ENCODE results near the gene SH3PXD2A.
A peak's percentile ranks its signal among the peaks of the same experiment; 100 is the strongest.

Gene SH3PXD2A

GRCh38 chr10:103676851-103677417 is 178.4 kb downstream of the SH3PXD2A start:
- no peak for ATAC-seq
- DNase-seq = no peak
- Mint-ChIP-seq H3K4me3 (no peak overlapping the region), H3K27ac (no peak overlapping the region), H3K27me3 (no peaks in the 10 kb centered on the region), H3K4me1 (peaks cover 18% of the 10 kb centered on the region), H3K9me3 (no peaks in the 10 kb centered on the region), H3K36me3 (ENCODE audit: low read depth) (no peaks in the 10 kb centered on the region)

DNA sequence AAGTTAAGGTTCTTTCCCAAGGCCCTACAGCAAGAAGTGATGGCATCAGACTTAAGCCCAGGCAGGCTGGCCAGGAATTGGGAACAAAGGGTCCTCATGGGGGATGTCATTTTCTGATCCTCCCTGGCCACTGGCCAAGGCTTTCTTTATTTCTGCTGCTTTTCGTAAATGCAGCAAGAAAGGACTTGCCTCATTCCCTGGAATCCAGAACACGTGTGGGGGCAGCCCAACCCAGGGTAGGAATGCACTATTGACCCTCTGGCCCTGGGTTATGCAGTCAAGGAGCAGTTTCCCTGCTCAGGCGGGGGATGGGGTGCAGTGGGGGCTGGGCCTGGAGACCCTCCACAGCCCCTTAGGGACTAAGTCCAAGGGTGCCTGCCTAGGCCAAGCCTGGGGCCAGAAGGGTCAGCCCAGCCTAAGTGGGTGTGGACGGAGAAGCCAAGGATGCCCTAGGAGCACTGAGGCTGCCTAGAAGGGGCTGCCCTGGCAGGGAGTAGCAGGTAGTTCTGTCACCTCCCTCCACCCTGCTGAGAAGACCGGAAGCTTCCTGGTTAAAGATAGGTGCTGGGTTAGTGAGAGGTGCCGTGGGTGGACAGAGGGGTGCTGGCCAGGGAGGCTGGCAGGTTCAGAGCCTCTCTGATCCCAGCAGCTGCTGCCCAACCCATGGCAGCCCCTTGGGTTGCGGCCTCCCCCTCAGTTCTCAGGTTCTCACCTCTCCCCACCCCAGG is 179.2 kb downstream of the SH3PXD2A start:
- DNase-seq (no peak), ATAC-seq (no peak)
- Mint-ChIP-seq H3K36me3 (ENCODE audit: low read depth) (no peaks in the 10 kb centered on the region), H3K27ac (no peak overlapping the region), H3K4me3 (no peak overlapping the region), H3K4me1 (peaks cover 18% of the 10 kb centered on the region), H3K27me3 (no peaks in the 10 kb centered on the region), H3K9me3 (no peaks in the 10 kb centered on the region)

DNA sequence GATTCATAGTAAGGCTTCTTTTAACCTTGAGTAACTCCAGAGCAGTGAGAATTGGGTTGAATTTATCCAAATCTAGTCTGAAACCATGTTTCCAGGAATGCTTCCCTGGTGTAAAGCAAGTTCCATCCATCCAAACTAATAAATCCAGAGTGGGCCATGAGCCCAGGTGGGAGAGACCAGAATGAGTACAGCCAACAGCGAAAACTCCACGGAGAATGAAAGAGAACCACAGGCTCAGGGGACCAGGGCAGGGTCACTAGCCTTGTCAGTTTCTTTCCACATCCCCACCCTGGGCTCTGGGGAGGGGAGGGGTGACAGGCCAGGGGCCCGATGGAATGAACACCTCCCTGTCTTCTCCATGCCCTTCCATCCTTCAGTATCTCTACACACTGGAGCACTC is 181.8 kb downstream of the SH3PXD2A start:
- Mint-ChIP-seq H3K36me3 (ENCODE audit: low read depth) (no peaks in the 10 kb centered on the region), H3K27ac (no peak overlapping the region), H3K27me3 (no peaks in the 10 kb centered on the region), H3K4me1 (peaks cover 19% of the 10 kb centered on the region), H3K9me3 (no peaks in the 10 kb centered on the region), H3K4me3 (no peak overlapping the region)
- ATAC-seq = no peak
- DNase-seq = no peak

DNA sequence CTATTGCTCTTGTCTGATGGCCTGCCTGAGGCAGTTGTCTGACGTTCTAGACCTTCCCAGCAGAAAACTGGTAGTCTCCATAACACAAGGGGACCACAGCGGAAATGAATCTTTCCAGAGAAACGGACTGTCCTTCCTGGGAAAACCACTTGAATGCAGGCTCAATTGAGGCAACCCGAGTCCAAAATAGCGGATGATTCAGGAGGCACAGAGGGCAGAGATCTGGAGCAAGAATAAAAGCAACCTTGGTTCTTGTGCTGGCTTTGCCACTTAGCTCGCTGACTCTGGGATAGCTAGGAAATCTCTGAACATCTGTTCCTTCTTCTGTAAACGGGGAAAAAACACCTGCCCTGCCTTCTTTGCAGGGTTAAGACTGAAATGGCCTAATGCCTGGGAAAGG is 183.0 kb downstream of the SH3PXD2A start:
- H3K4me1 Mint-ChIP-seq = peaks cover 14% of the 10 kb centered on the region
- no peak overlapping the region for H3K27ac Mint-ChIP-seq
- no peaks in the 10 kb centered on the region for H3K27me3 Mint-ChIP-seq

GRCh38 chr10:103671126-103671895 is 184.1 kb downstream of the SH3PXD2A start:
- peaks cover 14% of the 10 kb centered on the region for H3K4me1 Mint-ChIP-seq
- no peak for DNase-seq
- H3K27ac Mint-ChIP-seq = no peak overlapping the region
- no peaks in the 10 kb centered on the region for H3K9me3 Mint-ChIP-seq
- no peaks in the 10 kb centered on the region for H3K36me3 Mint-ChIP-seq (ENCODE audit: low read depth)
- ATAC-seq = no peak
- H3K4me3 Mint-ChIP-seq = no peak overlapping the region
- H3K27me3 Mint-ChIP-seq = no peaks in the 10 kb centered on the region

More for the DNA sequence above, 183.0 kb downstream of the SH3PXD2A start:
- no peak for DNase-seq
- Mint-ChIP-seq H3K36me3 (ENCODE audit: low read depth) (no peaks in the 10 kb centered on the region), H3K9me3 (no peaks in the 10 kb centered on the region), H3K4me3 (no peak overlapping the region)
- ATAC-seq = no peak

- Mint-ChIP-seq H3K27ac (no peak overlapping the region), H3K36me3 (ENCODE audit: low read depth) (no peaks in the 10 kb centered on the region), H3K9me3 (no peaks in the 10 kb centered on the region), H3K4me3 (no peak overlapping the region), H3K27me3 (no peaks in the 10 kb centered on the region), H3K4me1 (peaks cover 14% of the 10 kb centered on the region)
- ATAC-seq (no peak), DNase-seq (no peak)
Measured at GRCh38 chr10:103669944-103670343, 185.4 kb downstream of the SH3PXD2A start.

DNA sequence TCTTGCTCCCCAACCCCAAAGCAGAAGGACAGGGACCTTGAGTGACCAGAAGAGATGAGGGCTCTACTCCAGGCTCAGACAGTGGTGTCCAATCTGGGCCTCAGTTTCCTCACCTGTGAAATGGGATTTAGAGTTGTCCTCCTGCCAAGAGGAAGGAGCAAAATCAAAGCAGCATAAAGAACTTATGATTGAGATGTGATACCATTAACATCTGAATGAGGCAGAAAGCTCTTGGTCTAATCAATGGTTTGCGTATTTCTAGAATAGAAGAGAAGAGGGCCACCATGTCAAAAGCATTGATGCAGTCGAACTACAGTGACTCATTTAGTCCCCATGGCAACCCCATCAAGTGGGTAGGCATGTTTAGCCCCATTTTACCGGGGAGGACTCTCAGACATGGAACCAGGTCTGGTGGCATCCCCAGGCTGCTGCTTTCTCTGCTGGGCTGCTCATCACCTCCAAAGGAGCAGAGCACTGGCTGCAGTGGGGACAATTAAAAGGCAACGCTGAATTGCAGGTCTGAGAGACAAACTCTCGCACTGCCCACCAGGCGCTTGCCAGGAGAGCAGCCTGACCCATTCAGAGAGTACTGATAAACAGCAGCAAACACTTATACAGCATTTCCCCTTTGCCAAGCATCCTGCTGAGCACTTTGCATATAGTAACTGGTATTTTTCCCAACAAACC is 186.0 kb downstream of the SH3PXD2A start:
- no peak overlapping the region for H3K4me3 Mint-ChIP-seq
- ATAC-seq = no peak
- no peak overlapping the region for H3K27ac Mint-ChIP-seq

GRCh38 chr10:103668351-103669242 is 186.8 kb downstream of the SH3PXD2A start:
- DNase-seq (no peak), ATAC-seq (peak; percentile 45)
- H3K27ac Mint-ChIP-seq = no peak overlapping the region
- peaks cover 14% of the 10 kb centered on the region for H3K4me1 Mint-ChIP-seq
- no peaks in the 10 kb centered on the region for H3K9me3 Mint-ChIP-seq
- peak overlapping the region; percentile 43 for H3K4me3 Mint-ChIP-seq
- H3K27me3 Mint-ChIP-seq = no peaks in the 10 kb centered on the region
- H3K36me3 Mint-ChIP-seq (ENCODE audit: low read depth) = no peaks in the 10 kb centered on the region

More for the DNA sequence above, 186.0 kb downstream of the SH3PXD2A start:
- H3K36me3 Mint-ChIP-seq (ENCODE audit: low read depth) = no peaks in the 10 kb centered on the region
- peaks cover 14% of the 10 kb centered on the region for H3K4me1 Mint-ChIP-seq
- no peak for DNase-seq
- no peaks in the 10 kb centered on the region for H3K27me3 Mint-ChIP-seq
- no peaks in the 10 kb centered on the region for H3K9me3 Mint-ChIP-seq

DNA sequence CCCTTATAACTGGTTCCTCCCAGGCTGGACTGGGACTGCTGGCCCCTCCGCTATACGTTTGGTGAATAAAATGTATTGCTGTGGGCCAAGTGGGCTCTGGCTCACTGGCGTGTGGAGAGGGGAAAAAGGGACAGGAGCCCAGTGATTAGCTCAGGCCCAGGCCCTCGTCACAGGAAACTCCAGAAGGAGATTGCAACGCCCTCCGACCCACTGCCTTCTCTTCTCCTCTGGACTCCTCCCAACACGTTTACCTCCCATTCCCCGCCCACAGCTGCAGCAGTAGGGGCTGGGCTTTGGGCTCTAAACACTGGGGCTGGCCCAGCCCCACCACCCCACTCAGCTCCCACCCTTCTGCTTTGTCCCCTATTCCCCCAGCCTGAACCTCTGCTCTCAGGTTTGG is 188.0 kb downstream of the SH3PXD2A start:
- Mint-ChIP-seq H3K27ac (no peak overlapping the region), H3K36me3 (ENCODE audit: low read depth) (no peaks in the 10 kb centered on the region), H3K4me3 (no peak overlapping the region), H3K4me1 (peaks cover 14% of the 10 kb centered on the region), H3K9me3 (no peaks in the 10 kb centered on the region), H3K27me3 (no peaks in the 10 kb centered on the region)
- ATAC-seq (no peak), DNase-seq (no peak)

GRCh38 chr10:103666762-103667150 is 188.6 kb downstream of the SH3PXD2A start:
- no peak for ATAC-seq
- Mint-ChIP-seq H3K9me3 (no peaks in the 10 kb centered on the region), H3K4me1 (peaks cover 14% of the 10 kb centered on the region), H3K36me3 (ENCODE audit: low read depth) (no peaks in the 10 kb centered on the region), H3K27me3 (no peaks in the 10 kb centered on the region), H3K4me3 (no peak overlapping the region), H3K27ac (no peak overlapping the region)
- DNase-seq = no peak

DNA sequence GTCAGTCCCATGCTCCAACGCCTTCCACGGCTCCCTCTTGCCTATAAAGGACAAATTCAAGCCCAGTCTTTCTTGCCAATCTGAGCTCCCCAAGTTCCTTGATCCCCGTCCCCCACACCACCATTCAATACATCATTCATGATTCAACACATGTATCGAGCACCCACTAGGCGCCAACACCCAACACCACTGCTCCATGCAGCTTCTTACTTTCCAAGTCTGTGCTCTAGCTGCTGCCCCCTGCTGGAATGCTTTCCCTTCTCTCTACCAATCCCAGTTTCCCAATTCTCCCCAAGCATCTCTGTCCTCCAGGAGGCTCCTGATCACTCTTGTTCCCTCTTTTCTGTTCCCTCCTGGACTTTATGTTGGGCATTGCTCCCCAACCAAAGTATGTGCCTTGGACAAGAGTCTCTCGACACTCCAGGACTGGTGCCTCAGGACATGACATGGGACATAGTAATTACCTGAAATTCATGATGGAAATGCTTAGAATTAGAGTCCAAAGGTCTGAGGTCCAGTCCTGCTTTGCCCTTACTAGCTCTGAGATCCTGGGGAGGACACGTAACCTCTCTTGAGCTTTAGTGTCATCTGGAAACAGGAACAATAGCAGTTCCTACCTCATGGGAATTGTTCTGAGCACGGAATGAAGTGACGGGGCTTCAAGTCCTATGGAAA is 189.2 kb downstream of the SH3PXD2A start:
- Mint-ChIP-seq H3K27ac (no peak overlapping the region), H3K4me1 (peaks cover 16% of the 10 kb centered on the region), H3K36me3 (ENCODE audit: low read depth) (no peaks in the 10 kb centered on the region), H3K4me3 (no peak overlapping the region), H3K27me3 (no peaks in the 10 kb centered on the region), H3K9me3 (no peaks in the 10 kb centered on the region)
- ATAC-seq (no peak), DNase-seq (no peak)

- no peak for DNase-seq
- Mint-ChIP-seq H3K4me1 (peaks cover 18% of the 10 kb centered on the region), H3K27ac (no peak overlapping the region), H3K4me3 (no peak overlapping the region), H3K9me3 (no peaks in the 10 kb centered on the region), H3K36me3 (ENCODE audit: low read depth) (no peaks in the 10 kb centered on the region), H3K27me3 (no peaks in the 10 kb centered on the region)
- no peak for ATAC-seq
Measured at GRCh38 chr10:103665162-103665889, 190.1 kb downstream of the SH3PXD2A start.

- no peak for DNase-seq
- H3K27ac Mint-ChIP-seq = no peak overlapping the region
Measured at GRCh38 chr10:103663802-103664201, 191.6 kb downstream of the SH3PXD2A start.

More at GRCh38 chr10:103663802-103664201, 191.6 kb downstream of the SH3PXD2A start:
- Mint-ChIP-seq H3K4me1 (peaks cover 18% of the 10 kb centered on the region), H3K27me3 (no peaks in the 10 kb centered on the region), H3K36me3 (ENCODE audit: low read depth) (no peaks in the 10 kb centered on the region), H3K4me3 (no peak overlapping the region), H3K9me3 (no peaks in the 10 kb centered on the region)
- no peak for ATAC-seq
